ENCODE measurements around the gene FAM187B. TPM values are rescaled to one million over a fixed set of nuclear protein-coding genes. Genes with fewer than 3 reads are reported as not detected.

The FAM187B gene
- total RNA-seq, 4 donors from 2014 or later: not detected

DNA sequence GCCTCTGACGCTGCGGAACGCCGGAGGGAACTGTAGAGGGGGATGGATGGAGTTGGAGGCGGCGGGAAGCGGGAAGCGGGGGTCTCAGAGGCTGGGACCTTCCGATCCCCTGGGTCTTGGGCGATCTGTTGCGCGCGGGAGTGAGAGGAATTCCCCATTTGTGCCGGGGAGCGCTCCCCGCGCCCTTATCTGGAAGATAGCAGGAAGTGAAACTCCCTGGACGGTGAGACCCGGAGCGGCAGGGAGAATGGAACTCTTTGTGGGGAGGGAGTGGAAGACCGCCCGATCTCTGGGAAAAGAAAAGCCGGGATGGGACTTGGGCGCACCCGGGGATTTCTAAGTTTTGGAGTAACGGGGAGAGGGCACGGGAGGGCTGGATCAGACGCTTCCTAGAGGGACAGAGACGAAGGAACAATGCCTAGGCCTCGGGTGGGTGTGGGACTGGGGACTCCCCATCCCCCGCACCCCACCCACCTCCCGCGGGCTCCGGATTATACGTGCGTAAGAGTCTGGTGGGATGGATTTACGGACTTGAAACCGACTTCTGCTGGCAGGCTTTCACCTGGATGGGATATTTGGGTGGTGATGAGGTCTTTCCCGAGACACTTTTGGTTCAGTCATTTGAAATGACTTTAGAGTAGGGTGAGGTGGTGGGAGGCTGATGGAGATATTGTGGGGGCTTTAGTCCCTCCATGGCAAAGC is 20.8 kb upstream of the FAM187B start:
- H3K27ac ChIP-seq: peak overlapping the region in 3 of 4 donors; percentile 66 to 73 (median 69)

DNA sequence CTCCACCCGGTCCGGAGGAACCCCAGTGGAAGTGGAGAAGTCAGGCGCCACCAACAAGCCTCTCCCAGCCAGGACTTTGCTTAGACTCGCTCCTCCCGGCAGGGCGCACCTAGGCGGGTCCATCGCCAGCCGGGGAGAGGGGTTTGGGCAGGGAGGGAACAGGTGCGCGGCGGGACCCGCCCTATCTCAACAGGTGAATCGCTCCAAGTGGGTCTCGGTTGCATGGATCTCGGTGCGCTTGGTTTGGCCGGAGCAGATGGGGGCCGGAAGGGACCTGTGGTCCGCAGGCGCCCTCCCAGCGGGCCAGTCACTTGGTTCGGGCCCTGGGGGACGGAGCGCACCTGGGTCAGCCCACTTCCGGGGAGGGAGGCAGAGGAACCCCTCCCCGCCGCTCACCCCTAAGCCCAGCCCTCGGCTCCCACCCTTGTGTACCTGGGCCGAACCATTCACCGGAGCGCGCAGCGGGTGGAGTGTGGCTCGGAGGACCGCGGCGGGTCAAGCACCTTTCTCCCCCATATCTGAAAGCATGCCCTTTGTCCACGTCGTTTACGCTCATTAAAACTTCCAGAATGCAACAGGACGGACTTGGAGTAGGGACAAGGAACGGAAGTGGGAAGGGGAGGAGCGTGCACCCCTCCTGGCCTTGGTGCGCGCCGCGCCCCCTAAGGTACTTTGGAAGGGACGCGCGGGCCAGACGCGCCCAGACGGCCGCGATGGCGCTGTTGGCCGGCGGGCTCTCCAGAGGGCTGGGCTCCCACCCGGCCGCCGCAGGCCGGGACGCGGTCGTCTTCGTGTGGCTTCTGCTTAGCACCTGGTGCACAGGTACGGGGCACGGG is 20.0 kb upstream of the FAM187B start, which contains the start of gene LSR:
Gene LSR (plus strand): TSS at position 693 of the 836 bp plus-strand sequence. CDS start 21 bp downstream, at position 714.
- peaks cover 0 to 11% (median 0%) of the 10 kb centered on the region in 3 donors for H3K9me3 ChIP-seq
- TF ChIP-seq EP300 (IDR thresholded peaks at IDR 0.05): no peak
- peak in 1 of 2 donors; percentile 13 for TF ChIP-seq POLR2A (IDR thresholded peaks at IDR 0.05)
- no peak for TF ChIP-seq POLR2AphosphoS5 (IDR thresholded peaks at IDR 0.05)
- TF ChIP-seq, protein P1, sequence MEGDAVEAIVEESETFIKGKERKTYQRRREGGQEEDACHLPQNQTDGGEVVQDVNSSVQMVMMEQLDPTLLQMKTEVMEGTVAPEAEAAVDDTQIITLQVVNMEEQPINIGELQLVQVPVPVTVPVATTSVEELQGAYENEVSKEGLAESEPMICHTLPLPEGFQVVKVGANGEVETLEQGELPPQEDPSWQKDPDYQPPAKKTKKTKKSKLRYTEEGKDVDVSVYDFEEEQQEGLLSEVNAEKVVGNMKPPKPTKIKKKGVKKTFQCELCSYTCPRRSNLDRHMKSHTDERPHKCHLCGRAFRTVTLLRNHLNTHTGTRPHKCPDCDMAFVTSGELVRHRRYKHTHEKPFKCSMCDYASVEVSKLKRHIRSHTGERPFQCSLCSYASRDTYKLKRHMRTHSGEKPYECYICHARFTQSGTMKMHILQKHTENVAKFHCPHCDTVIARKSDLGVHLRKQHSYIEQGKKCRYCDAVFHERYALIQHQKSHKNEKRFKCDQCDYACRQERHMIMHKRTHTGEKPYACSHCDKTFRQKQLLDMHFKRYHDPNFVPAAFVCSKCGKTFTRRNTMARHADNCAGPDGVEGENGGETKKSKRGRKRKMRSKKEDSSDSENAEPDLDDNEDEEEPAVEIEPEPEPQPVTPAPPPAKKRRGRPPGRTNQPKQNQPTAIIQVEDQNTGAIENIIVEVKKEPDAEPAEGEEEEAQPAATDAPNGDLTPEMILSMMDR (IDR thresholded peaks at IDR 0.05): no peak
- H3K27ac ChIP-seq: peak within 1 kb of the TSS in 3 of 4 donors; percentile 66 to 73 (median 69)
- 0 to 20% methylated on average over 1 to 22 of the region's 69 CpGs for WGBS, 2 donors (ENCODE audit: low coverage in 1 of 2)
- peaks cover 0 to 21% (median 0%) of the 10 kb centered on the region in 3 donors for H3K4me1 ChIP-seq
- peak within 1 kb of the TSS; percentile 19 to 51 for H3K4me3 ChIP-seq
- ATAC-seq: peak; percentile 76
- no peaks in the 10 kb centered on the region for H3K36me3 ChIP-seq
- H3K27me3 ChIP-seq: peaks cover 73% of the 10 kb centered on the region

More for the DNA sequence above, 20.8 kb upstream of the FAM187B start:
- Histone ChIP-seq H3K4me3 (peak overlapping the region; percentile 19 to 51), H3K27me3 (peaks cover 81% of the 10 kb centered on the region), H3K36me3 (no peaks in the 10 kb centered on the region), H3K4me1 (peaks cover 0 to 21% (median 0%) of the 10 kb centered on the region in 3 donors), H3K9me3 (peaks cover 0 to 11% (median 0%) of the 10 kb centered on the region in 3 donors)
- TF ChIP-seq, protein P1 (IDR thresholded peaks at IDR 0.05): no peak
- no peak for TF ChIP-seq EP300 (IDR thresholded peaks at IDR 0.05)
- TF ChIP-seq POLR2A (IDR thresholded peaks at IDR 0.05): no peak
- TF ChIP-seq POLR2AphosphoS5 (IDR thresholded peaks at IDR 0.05): no peak
- ATAC-seq: no peak
- 1 to 6% methylated on average over 16 to 24 of the region's 39 CpGs for WGBS, 2 donors (ENCODE audit: low coverage in 1 of 2)

DNA sequence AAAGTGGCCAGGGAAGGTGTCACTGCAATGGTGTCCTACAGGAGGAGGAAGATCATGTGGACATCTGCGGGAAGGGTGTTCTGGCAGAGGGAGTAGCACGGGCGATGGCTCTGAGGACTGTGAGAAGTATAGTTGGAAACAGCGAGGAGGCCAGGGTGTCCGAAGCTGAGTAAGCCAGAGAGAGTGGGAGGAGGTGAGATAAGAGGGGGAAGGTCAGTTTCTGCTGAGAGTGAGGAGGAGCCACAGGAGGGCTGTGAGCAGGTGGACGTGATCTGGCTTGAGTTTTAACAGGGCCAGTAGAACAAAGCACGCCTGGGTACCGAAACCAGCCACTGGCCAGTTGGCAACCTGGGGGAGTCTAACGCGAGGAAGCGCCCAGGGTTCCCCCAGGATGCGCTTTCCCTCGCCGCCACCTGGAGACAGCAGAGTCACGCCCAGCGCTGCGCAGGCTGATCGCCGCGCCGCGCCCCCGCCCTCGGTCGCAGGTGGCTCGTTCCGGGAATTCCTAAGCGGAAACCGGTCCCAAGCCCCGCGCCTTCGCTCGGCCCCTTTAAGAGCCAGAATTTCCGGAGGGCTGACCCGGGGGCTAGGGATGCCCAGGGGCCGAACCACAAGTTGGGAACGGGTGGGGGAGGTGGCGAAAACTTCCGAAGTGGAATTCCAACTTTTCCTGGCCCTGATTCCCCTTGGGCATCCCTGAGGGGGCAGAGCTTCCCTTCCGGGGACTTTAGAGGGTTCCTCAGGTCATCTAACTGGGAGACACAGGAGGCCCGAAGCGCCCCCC is 19.2 kb upstream of the FAM187B start:
- 4 to 13% methylated on average over 5 to 12 of the region's 42 CpGs for WGBS, 2 donors (ENCODE audit: low coverage in 1 of 2)
- H3K4me3 ChIP-seq: peak overlapping the region; percentile 19 to 51
- peak overlapping the region in 3 of 4 donors; percentile 66 to 73 (median 69) for H3K27ac ChIP-seq
- peaks cover 0 to 11% (median 0%) of the 10 kb centered on the region in 3 donors for H3K9me3 ChIP-seq
- peak; percentile 40 for ATAC-seq
- H3K36me3 ChIP-seq: no peaks in the 10 kb centered on the region
- no peak for TF ChIP-seq POLR2AphosphoS5 (IDR thresholded peaks at IDR 0.05)
- TF ChIP-seq, protein P1 (IDR thresholded peaks at IDR 0.05): peak in 1 of 4 experiments; percentile 54
- peaks cover 0 to 21% (median 0%) of the 10 kb centered on the region in 3 donors for H3K4me1 ChIP-seq
- peaks cover 65% of the 10 kb centered on the region for H3K27me3 ChIP-seq

DNA sequence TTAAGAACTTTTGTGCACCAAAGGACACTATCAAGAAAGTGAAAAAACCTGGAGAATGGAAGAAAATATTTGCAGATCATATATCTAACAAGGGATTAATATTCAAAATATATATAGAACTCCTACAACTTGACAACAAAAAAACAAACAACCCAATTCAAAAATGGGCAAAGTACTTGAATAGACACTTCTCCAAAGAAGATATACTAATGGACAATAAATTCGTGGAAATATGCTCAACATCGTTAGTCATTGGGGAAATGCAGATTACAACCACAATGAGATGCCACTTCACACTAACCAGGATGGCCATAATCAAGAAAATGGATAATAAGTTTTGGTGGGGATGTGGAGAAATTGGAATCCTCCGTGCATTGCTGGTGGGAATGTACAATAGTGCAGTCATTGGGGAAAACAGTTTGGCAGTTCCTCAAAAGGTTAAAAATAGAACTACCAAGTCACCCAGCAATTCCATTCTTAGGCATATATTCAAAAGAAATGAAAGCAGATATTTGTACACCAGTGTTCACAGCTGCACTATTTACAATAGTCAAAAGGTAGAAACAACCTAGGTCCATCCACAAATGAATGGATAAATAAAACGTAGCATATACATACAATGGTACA is 18.0 kb upstream of the FAM187B start:
- H3K4me1 ChIP-seq: peaks cover 0 to 21% (median 0%) of the 10 kb centered on the region in 3 donors
- H3K4me3 ChIP-seq: no peak overlapping the region
- H3K9me3 ChIP-seq: peaks cover 0 to 15% (median 0%) of the 10 kb centered on the region in 3 donors
- 62 to 65% methylated on average over 4 of the region's 4 CpGs for WGBS, 2 donors (ENCODE audit: low coverage in 1 of 2)
- peaks cover 72% of the 10 kb centered on the region for H3K27me3 ChIP-seq
- ATAC-seq: no peak
- no peak overlapping the region for H3K27ac ChIP-seq
- TF ChIP-seq EP300 (IDR thresholded peaks at IDR 0.05): no peak
- no peak for TF ChIP-seq POLR2AphosphoS5 (IDR thresholded peaks at IDR 0.05)
- no peak for TF ChIP-seq POLR2A (IDR thresholded peaks at IDR 0.05)
- TF ChIP-seq, protein P1 (IDR thresholded peaks at IDR 0.05): no peak
- H3K36me3 ChIP-seq: no peaks in the 10 kb centered on the region

Data from gastroesophageal sphincter (tissue), 4 donors.